GM19023 (cell line): Measurements from ENCODE around the gene MDC1.

Experiments
- ATAC-seq: cut with Tn5 transposase; IDR thresholded peaks from one replicate; pipeline ENCODE4 v1.9.1; 2021; ENCODE audit warnings: mild to moderate bottlenecking, moderate library complexity; ENCODE audit not compliant: unreplicated experiment

MDC1 gene

DNA sequence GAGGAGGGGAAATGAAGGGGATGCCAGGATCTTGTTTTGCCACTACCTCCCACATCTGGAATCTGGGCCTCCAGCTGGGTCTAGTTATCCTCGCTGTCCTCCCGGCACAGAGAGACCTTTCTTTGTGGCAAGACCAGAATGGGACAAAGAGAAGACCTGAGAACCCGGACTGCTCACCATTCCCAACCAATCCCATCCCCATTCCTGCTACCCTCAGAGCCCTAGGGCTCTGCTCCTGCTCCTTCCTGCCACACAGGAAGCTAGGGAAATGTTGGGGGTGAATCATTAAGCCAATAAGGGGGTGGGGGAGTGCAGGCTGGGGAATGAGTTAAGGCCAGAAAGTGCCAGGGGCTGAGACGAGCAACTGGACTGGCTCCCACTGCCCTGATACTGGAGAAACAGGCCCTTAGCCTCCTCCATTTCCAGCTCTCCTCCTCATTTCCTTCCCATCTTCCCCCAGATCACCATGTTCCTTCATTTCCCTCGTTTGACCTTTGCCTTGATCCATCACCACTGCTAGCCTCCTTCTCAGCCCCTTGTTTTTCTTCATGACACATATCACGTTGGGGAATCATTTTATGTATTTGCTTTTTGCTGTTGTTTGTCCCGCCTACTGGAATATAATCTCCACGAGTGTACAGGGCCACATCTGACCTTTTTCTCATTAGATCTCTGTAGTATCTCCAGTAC lies 31.9 kb upstream of the MDC1 start:
- no peak for ATAC-seq

DNA sequence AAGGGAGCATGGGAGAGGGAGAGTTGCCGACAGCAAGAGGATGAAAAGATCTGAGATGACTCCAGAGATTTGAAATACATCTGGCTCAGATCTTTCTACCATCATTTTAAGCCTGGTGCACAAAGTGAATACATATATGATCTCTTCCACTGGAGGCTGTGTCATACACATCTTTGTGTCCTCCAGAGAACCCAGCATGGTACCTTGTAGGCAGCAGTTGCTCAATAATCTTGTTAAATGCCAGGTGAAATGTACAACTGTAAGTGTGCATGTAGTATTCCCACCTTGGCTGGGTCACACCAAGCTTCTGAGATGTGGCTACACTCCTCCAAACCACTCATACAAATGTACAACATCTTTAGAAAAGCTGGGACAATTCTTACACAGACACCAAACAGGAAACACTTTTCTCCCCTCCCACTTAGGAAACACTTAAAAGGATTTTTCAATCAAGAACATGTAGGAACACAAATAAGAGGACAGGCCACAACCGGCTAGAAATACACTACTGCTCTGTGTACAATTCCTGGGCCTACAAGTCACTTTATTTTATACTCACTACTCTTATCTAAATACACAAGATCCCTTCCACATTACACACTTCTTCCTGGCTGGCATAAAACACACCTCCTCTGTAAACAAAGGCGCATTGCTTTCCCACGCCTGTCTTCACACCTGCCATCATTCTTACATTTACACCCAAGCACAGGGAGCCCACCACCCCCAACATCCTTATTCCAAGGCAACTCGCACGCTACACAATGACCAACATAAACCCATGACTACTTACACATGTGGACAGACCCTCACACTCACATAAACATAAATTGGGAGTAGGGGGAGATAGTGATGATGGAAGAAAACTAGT lies 31.1 kb upstream of the MDC1 start:
- no peak for ATAC-seq

DNA sequence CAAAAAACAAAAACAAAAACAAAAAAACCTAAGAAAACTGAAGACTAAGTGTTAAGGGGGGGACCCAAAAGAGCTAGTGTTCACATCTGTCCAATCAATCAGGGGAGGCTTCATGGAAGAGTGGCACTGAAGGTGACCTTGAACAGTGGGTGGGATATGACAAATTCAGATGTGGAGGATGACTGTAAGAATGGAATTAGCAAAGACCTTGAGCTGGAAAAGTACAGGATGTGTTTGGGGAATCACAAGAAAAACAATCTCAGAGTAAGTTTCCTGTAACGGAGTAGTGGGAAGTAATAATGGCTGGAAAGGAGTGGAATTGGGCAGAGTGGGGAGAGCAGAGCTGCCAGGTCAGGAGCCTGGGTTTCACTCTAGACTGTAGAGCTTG lies 30.2 kb upstream of the MDC1 start:
- no peak for ATAC-seq

DNA sequence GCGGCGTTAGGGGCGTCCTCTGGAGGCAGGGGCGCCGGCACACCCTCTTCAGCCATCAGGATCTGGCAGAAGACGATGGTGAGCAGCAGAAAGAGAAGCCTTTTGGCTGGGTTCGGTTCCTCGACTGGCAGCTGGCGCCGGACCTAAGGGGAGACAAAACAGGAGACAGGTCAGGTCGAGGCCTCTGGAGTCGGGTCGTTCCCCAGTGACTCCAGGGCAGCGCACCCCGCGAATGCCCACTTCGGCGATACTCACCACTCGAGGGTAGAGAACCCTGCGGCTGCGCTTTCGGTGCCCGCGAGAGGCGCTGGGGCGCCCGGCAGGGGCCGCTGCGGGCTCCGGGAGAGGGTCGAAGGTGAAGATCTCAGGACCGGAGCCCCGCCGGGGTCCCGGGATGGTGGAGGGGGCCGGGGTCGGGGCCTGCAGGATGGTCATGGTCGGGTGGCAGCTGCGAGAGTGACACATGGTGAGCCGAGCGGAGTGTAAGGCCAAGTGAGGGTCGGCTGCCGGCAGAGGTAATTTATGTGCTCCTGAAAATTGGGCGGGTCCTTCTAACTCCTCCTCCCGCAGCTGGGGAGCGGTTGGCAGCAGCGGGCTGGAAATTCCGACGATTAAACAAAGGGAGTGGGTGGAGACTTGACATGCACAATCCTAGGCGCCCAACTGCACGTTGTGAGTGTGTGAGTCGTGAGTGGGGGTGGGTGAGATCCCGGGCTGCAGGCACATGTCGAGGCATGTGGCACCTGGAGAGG lies 27.1 kb upstream of the MDC1 start, which contains the start of gene IER3:
IER3 (minus strand) TSS at position 494 of the 752 bp plus-strand sequence; CDS start at position 465, 29 bp downstream.
- ATAC-seq = peak; percentile 29

DNA sequence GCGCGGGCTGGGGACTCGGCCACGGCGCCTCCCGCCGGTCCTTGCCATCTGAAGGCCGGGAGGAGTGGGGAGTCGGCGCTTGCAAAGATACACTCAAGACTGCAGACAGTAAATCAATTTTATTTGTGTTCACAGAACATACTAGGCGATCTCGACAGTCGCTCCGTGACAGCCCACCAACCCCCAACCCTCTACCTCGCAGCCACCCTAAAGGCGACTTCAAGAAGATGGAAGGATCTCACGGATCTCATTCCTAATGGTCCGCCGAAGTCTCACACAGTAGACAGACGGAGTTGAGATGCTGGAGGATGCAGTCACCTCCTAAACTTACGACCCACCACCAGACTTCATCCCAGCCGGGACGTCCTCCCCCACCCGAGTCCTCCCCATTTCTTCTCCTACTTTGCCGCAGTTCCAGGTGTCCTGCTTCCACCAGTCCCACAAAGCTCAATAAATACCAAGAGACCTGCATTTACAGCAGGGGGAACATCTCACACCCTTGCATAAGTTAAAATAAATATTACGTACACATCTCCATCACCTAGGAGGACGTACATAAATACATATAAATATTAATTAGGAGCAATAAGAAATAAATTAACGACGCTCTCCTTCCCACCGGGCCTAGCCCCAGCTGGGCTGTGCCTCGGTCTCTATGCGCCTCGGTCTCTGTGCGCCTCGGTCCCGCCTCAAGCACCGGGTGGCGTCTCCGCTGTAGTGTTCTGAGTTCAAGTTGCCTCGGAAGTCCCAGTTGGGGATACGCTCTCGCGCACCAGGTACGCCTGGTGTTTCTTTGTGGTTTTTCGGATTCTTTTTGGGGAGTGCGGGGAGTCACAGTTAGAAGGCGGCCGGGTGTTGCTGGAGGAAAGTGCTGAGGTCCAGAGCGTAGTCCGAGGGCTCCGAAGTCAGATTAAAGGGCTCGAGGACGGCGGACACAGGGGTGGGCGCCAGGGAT lies 26.3 kb upstream of the MDC1 start:
- peak; percentile 23 for ATAC-seq

DNA sequence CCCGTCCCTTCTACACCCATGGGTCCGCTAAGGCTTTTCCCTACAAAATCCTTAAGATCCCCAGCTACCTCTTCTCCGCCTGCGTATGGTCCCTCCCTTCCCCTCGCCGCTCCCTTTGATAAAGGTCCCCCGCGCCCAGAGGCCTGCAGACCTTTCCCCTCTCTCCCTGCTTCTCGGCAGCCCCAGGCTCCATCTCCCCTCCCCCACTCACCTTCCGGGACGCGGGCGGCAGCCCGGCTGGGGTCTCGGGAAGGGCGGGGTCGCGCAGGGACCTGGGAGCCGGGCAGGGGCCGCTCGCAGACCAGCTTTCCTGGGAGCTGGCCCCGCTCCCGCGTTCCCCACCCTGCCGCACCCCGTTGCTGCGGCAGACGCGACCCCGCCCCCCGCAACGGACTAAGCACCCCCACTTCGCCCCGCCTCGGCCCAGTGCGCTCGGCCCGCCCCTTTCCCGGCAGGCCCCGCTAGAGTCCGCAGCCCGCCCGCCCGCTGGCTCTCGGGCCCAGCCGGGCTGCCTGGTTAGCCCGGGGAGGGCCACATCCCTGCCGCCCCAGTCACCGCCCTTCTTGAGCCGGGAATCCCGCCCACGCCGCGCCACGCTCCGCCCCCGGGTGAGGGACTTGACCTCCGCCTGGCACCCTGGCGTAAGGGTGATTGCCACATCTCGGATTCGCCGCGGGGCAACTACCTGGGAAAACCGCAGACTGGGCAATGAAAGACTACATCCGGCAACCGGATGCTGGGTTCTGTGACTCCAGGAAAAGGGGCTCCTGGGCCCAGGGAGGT lies 25.4 kb upstream of the MDC1 start, which contains the start of gene FLOT1:
FLOT1 (minus strand) TSS at position 372 of the 783 bp plus-strand sequence. CDS start 498 bp downstream, outside the sequence.
- peak; percentile 66 for ATAC-seq

DNA sequence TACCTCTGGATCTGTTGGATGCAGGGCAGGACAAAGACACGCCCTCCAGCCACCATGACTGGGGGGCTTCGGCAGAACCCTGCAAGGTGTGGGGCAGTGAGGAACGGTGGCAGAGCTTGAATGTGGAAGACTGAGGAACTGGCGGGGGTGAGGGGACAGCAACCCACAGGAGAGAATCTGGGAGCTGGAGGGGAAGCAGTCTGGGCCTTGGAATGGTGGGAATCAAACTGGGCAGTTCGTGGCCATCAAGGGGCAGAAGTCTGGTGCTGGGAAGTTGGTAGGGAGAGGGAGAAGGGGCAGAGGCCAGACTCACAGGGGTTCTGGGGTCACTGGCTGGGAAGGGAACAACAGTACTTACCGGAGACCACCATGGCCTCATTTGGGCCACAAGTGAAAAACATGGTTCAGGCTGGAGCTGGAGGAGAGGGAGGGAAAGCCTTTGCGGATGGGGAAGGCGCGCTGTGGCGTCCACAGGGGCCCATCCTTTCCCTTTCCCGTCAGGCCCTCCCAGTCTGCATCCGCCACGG lies 24.8 kb upstream of the MDC1 start:
- ATAC-seq = no peak

DNA sequence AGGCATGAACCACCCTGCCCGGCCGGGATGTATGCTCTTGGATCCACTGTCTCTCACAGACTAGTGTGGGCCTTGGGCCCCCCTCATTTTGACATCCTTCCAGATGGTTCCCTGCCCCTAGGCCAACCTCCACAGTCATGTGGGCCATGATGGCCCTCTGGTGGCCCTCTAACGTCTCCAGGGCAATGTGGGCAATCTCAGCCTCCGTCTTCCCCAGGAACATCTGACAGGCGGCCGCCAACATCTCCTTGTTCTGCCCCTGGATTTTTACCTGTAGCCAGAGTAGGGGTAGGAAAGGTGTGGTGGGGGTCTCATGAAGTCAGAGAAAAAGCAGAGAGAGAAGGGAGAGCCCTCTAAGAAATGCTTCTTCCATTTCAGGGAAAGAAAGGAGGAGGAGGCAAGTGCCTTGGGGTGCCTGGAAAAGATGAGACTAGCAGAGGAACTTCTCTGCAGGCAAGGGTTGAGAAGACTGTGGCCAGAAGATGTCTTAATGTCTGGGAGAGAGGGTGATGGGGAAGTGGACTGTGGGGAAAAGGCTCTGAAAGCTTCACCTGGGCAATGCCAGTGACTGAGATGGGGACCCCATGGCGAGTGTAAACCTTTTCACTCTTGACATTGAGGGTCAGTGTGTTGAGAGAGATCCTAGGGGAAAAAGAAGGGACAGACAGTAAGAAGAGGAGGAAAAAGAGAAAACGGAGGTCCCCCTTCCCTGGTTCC lies 24.1 kb upstream of the MDC1 start:
- no peak for ATAC-seq

DNA sequence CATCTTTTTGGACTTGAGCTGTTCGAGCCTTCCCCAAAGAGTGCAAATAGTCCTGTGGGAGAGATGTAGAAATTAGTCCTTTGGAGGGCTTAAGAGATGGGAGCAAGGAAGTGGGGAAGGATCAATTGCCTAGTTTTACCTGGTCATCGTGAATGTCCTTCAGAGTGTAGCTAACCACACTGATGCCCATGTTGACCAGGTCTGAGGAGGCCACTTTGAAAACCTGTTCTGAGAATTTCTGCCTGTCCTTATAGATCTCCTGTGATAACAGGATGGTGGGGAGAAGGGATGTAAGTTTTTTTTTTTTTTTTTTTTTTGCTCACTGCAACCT lies 23.4 kb upstream of the MDC1 start:
- ATAC-seq = no peak

DNA sequence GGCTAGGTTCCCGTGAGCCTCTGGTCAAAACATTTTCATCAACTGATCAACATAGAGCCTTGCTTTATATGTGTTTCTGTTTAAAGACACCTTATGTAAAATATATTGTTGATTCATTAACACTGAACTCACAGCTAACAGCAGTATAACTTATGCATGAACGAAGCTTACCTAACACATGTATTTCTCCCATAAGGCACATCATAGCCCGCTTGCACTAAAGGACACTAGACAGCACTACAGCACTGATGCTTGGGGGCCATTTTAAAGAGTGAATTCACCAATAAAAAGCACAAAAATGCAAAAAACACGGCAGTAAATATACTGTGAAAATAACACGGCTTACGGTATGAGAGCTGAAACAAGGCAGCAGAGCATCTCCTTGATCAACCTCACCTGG lies 21.5 kb upstream of the MDC1 start:
- ATAC-seq = no peak

DNA sequence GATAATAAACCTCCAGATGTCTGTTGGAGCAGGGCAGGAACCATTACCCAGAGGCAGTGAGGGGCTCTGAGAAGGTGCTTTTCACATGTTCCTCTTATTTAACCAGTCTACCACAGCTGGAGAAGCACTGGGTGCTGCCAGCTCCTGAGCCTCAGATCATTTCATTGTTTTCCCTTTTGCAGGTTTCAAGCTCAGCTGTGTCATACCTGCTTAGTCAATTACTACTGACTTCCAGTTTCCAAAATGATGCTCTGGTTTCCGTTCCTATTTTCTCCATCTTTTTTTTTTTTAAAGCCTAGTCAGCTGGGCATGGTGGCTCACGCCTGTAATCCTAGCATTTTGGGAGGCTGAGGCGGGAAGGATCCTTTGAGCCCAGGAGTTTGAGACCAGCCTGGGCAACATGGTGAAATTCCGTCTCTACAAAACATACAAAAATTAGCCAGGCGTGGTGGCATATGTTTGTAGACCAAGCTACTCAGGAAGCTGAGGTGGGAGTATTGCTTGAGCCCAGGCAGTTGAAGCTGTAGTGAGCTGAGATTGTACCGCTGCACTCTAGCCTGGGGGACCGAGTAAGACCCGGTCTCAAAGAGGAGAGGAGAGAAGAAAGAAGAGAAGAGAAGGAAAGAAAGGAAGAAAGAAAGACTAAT lies 18.7 kb upstream of the MDC1 start:
- no peak for ATAC-seq

DNA sequence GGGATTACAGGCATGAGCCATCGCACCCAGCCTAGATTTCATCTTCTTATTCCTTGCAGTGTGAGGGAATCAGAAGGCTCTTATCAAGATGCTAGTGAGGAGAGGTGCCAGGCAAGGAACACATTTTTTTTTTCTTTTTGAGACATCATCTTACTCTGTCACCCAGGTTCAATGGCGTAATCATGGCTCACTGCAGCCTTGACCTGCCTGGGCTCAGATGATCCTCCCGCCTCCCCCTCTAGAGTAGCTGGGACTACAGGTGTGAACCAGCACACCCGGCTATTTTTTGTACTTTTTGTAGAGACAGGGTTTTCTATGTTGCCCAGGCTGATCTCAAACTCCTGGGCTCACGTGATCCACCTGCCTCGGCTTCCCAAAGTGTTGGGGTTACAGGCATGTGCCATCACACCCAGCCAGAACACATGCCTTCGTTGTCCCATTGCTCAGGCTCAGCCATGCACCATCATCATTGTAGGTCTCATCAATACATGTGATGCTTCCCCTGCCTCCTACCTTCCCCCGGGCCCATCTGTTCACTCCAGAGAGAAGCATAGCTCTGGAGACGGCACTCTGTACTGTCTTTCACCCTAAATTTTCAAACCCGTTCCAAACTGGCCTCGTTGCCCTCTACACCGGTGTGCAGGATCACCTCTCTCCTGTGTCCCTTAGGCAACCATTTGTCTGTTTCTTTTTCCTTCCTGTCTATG lies 15.3 kb upstream of the MDC1 start:
- ATAC-seq = no peak

DNA sequence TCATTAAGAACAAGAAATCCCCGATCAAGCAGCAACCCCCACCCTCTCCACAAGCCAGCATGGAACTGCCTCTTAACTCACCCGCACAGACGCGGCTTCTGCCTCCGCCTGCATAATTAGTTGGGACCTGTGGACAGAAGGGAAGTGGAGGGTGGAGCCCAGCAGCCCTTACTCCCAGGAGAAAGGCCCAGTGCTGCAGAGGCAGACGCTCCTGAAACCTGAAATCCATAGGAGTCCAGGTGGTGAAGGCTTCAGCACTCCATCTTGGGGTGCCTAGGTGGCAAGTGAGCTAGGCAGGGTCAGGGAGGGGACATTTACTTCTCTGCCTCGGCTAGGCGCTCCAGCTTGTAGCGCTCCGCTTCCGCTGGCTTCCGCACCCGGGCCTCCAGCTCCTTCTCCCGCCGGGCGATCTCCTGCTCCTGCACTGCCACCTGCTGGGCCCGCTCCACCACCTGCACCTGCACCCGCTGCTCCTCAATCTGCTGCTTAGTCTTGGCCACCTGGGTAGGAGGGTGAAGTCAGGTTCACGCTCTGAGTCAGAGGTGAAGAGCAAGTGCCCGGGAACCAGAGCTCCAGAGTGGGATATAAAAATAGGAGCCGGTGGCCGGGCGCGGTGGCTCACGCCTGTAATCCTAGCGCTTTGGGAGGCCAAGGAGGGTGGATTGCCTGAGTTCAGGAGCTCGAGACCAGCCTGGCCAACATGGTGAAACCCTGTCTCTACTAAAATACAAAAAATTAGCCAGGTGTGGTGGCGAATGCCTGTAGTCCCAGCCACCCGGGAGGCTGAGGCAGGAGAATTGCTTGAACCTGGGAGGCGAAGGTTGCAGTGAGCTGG lies 13.7 kb upstream of the MDC1 start:
- no peak for ATAC-seq

DNA sequence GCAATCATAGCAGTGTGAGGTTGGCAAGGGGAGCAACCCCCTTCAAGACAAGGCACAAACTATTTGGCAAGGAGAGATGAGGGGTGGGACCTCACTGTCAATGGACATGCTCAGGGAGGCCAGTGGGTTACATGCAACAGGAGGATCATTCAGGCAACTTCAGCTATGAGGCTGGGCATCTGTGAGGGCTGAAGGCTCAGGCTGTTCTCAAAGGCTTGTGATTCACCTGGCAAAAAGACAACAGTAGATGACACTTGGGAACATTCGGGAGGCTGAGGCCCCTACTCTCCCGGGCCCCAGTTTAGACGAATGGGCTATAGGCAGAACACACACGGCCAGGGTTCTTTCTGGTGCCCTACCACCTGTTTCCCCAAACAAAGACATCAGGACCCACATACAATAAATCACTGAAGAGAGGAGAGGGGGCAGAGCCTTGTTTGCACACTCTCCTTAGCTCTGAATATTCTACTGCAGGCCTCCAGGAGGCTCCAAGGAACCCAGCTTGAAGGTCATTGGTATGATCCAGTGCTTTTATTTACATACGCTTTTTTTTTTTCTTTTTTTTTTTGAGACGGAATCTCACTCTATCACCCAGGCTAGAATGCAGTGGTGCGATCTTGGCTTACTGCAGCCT lies 11.0 kb upstream of the MDC1 start:
- no peak for ATAC-seq

DNA sequence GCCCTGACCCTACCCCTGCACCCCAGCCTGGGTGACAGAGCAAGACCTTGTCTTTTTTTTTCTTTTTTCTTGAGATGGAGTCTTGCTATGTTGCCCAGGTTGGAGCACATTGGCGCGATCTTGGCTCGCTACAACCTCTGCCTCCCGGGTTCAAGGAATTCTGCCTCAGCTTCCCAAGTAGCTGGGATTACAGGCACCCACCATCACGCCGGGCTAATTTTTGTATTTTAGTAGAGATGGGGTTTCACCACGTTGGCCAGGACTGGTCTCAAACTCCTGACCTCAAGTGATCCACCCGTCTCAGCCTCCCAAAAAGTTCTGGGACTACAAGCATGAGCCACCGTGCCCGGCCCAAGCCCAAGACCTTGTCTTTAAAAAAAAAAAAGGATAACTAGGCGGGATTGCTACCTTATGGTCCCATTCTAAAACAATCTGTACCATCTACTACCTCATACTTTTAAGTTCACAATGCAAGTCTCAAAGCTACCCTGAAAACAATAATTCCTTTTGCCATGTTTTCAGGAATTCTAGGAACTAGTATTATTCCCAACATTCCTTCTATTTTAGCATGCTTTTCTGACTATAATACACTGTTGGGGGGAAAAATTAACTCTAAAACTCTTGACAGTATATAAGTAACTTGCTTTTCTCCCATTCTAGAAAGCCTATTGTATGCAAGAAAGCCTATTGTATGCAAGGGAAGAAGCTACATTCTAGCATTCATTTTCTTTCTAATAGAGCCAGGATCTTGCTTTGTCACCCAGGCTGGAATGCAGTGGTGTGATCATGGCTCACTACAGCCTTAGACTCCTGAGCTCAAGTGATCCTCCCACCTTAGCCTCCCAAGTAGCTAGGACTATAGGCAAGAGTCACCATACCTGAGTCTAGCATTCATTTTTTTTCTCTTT lies 9.7 kb upstream of the MDC1 start:
- no peak for ATAC-seq
